Mesenchymal stem cell (in vitro differentiated cells and primary cell): ENCODE measurements around the gene DSN1.

ENCODE experiments used
- DNase-seq: peaks from one replicate; pipeline ENCODE4 v3.0.0-alpha.2; 2013
- H2AFZ ChIP-seq: one replicate; pipeline ENCODE4 v1.6.1; 2013; ENCODE audit warnings: low read depth, mild to moderate bottlenecking, control low read depth, inconsistent platforms, low read length, moderate library complexity
- H2AK5ac ChIP-seq: 2 replicates; pipeline ENCODE4 v1.6.1; 2013; ENCODE audit warnings: low read length, moderate library complexity, mild to moderate bottlenecking, inconsistent platforms; ENCODE audit not compliant: severe bottlenecking
- H2BK120ac ChIP-seq: one replicate; pipeline ENCODE4 v1.6.1; 2013; ENCODE audit warnings: low read depth, mild to moderate bottlenecking, inconsistent platforms, low read length, moderate library complexity
- H2BK12ac ChIP-seq, 2 experiments: one replicate each; pipeline ENCODE4 v1.6.1; 2013; ENCODE audit warnings: inconsistent platforms in 2 of 2, low read length in 2 of 2, mild to moderate bottlenecking in 2 of 2, moderate library complexity in 2 of 2, control low read depth in 1 of 2
- H2BK15ac ChIP-seq: one replicate; pipeline ENCODE4 v1.6.1; 2013; ENCODE audit warnings: mild to moderate bottlenecking, low read depth, inconsistent platforms; ENCODE audit not compliant: poor library complexity, severe bottlenecking
- H2BK5ac ChIP-seq: 2 replicates; pipeline ENCODE4 v1.6.1; 2013; ENCODE audit warnings: low read depth, mild to moderate bottlenecking, low read length, control low read depth, inconsistent platforms; ENCODE audit not compliant: poor library complexity, severe bottlenecking
- H3K14ac ChIP-seq, 2 experiments: one replicate each; pipeline ENCODE4 v1.6.1; 2013; ENCODE audit warnings: inconsistent platforms in 2 of 2, low read length in 2 of 2, control low read depth in 1 of 2, mild to moderate bottlenecking in 1 of 2, moderate library complexity in 1 of 2
- H3K18ac ChIP-seq, 2 experiments: one replicate each; pipeline ENCODE4 v1.6.1; 2013; ENCODE audit warnings: inconsistent platforms in 2 of 2, low read length in 2 of 2, control low read depth in 1 of 2, low read depth in 1 of 2, mild to moderate bottlenecking in 1 of 2
- H3K23ac ChIP-seq, 2 experiments: one replicate each; pipeline ENCODE4 v1.6.1; 2013; ENCODE audit warnings: inconsistent platforms in 2 of 2, low read length in 2 of 2, mild to moderate bottlenecking in 2 of 2, moderate library complexity in 2 of 2, control low read depth in 1 of 2
- H3K27ac ChIP-seq: 2 replicates; pipeline ENCODE4 v1.5.1; 2013; ENCODE audit warnings: mild to moderate bottlenecking, moderate library complexity, low read length, control low read depth, inconsistent platforms; ENCODE audit not compliant: poor library complexity, severe bottlenecking
- H3K27me3 ChIP-seq, 2 experiments: 2 replicates each; pipeline versions ENCODE4 v1.6.1 to v1.7.0; 2013; ENCODE audit warnings: low read length in 2 of 2, mild to moderate bottlenecking in 2 of 2, moderate library complexity in 2 of 2, control low read depth in 1 of 2, inconsistent platforms in 1 of 2; ENCODE audit not compliant: control insufficient read depth in 1 of 2, insufficient read depth in 1 of 2
- H3K36me3 ChIP-seq, 2 experiments: 2 replicates each; pipeline versions ENCODE4 v1.6.1 to v1.7.0; 2013; ENCODE audit warnings: low read length in 2 of 2, control low read depth in 1 of 2, inconsistent platforms in 1 of 2, low read depth in 1 of 2, mild to moderate bottlenecking in 1 of 2; ENCODE audit not compliant: insufficient read depth in 2 of 2, control insufficient read depth in 1 of 2
- H3K4ac ChIP-seq, 2 experiments: one replicate each; pipeline ENCODE4 v1.6.1; 2013; ENCODE audit warnings: inconsistent platforms in 2 of 2, low read length in 2 of 2, mild to moderate bottlenecking in 2 of 2, moderate library complexity in 2 of 2, control low read depth in 1 of 2, low read depth in 1 of 2
- H3K4me1 ChIP-seq: 2 replicates; pipeline ENCODE4 v1.6.1; 2013; ENCODE audit warnings: low read depth, low read length, control low read depth; ENCODE audit not compliant: control insufficient read depth, insufficient read depth
- H3K4me2 ChIP-seq: 2 replicates; pipeline ENCODE4 v1.6.1; 2013; ENCODE audit warnings: low read length, mild to moderate bottlenecking, inconsistent platforms; ENCODE audit not compliant: poor library complexity, severe bottlenecking
- H3K4me3 ChIP-seq, 2 experiments: 2 replicates each; pipeline versions ENCODE4 v1.5.1 to v1.7.0; 2013; ENCODE audit warnings: low read length in 2 of 2, mild to moderate bottlenecking in 2 of 2, control low read depth in 1 of 2, low read depth in 1 of 2; ENCODE audit not compliant: insufficient read depth in 1 of 2
- H3K79me1 ChIP-seq: replicated peaks from 2 replicates; pipeline ENCODE4 v1.6.1; 2013; ENCODE audit warnings: mild to moderate bottlenecking, control low read depth, low read length, inconsistent platforms; ENCODE audit not compliant: poor library complexity, severe bottlenecking
- H3K9ac ChIP-seq: 2 replicates; pipeline ENCODE4 v1.7.0; 2013; ENCODE audit warnings: mild to moderate bottlenecking, low read length, moderate library complexity
- H3K9me3 ChIP-seq: 2 replicates; pipeline ENCODE4 v1.7.0; 2013; ENCODE audit warnings: mild to moderate bottlenecking, low read length; ENCODE audit not compliant: control insufficient read depth
- H4K8ac ChIP-seq: one replicate; pipeline ENCODE4 v1.6.1; 2013; ENCODE audit warnings: inconsistent platforms, mild to moderate bottlenecking, low read length, moderate library complexity
- H4K91ac ChIP-seq: one replicate; pipeline ENCODE4 v1.6.1; 2013; ENCODE audit warnings: mild to moderate bottlenecking, low read length, inconsistent platforms
- WGBS: methylation state at CpG from one replicate; pipeline ENCODE4 v1.1.7; 2013; ENCODE audit warnings: mixed read lengths; 5-methylcytosine and 5-hydroxymethylcytosine counted together

DSN1 gene

GRCh38 chr20:36744764-36745191, 28.8 kb downstream of the DSN1 start:
- peak overlapping the region; percentile 82 for H3K9ac ChIP-seq
- no peak overlapping the region for H3K4ac ChIP-seq
- no peak for DNase-seq
- peak overlapping the region in 1 of 2 experiments; percentile 97 for H3K4me3 ChIP-seq
- no peak overlapping the region for H2BK5ac ChIP-seq
- 37% methylated on average over 4 of the region's 8 CpGs for WGBS
- peaks cover 16% of the 10 kb centered on the region for H3K79me1 ChIP-seq
- H3K4me1 ChIP-seq: peaks cover 7% of the 10 kb centered on the region
- no peak overlapping the region for H4K8ac ChIP-seq
- H3K14ac ChIP-seq: no peak overlapping the region
- no peak overlapping the region for H2BK120ac ChIP-seq
- no peaks in the 10 kb centered on the region for H3K36me3 ChIP-seq
- no peak overlapping the region for H3K27ac ChIP-seq
- H3K18ac ChIP-seq: no peak overlapping the region
- no peak overlapping the region for H2BK12ac ChIP-seq
- H3K27me3 ChIP-seq: no peaks in the 10 kb centered on the region
- no peak overlapping the region for H2AFZ ChIP-seq
- H3K23ac ChIP-seq: no peak overlapping the region
- peak overlapping the region; percentile 87 for H3K4me2 ChIP-seq
- no peaks in the 10 kb centered on the region for H3K9me3 ChIP-seq
- no peak overlapping the region for H2AK5ac ChIP-seq
- no peak overlapping the region for H2BK15ac ChIP-seq
- H4K91ac ChIP-seq: no peak overlapping the region

- no peak overlapping the region for H2BK120ac ChIP-seq
- H3K18ac ChIP-seq: no peak overlapping the region
- H2AK5ac ChIP-seq: no peak overlapping the region
- no peak overlapping the region for H4K91ac ChIP-seq
- no peak overlapping the region for H3K4ac ChIP-seq
- H3K9me3 ChIP-seq: no peaks in the 10 kb centered on the region
- no peak overlapping the region for H2BK5ac ChIP-seq
- peak overlapping the region; percentile 82 for H3K9ac ChIP-seq
- no peak overlapping the region for H3K14ac ChIP-seq
- H2BK12ac ChIP-seq: no peak overlapping the region
- H4K8ac ChIP-seq: no peak overlapping the region
- DNase-seq: no peak
- peak overlapping the region in 1 of 2 experiments; percentile 97 for H3K4me3 ChIP-seq
- H3K23ac ChIP-seq: no peak overlapping the region
- peaks cover 18% of the 10 kb centered on the region for H3K79me1 ChIP-seq
- H3K4me1 ChIP-seq: peaks cover 7% of the 10 kb centered on the region
- WGBS: 86% methylated on average over 3 of the region's 4 CpGs
- H3K27ac ChIP-seq: no peak overlapping the region
- H2BK15ac ChIP-seq: no peak overlapping the region
- H3K27me3 ChIP-seq: no peaks in the 10 kb centered on the region
- H2AFZ ChIP-seq: no peak overlapping the region
- H3K4me2 ChIP-seq: no peak overlapping the region
- no peaks in the 10 kb centered on the region for H3K36me3 ChIP-seq
These were observed 29.3 kb downstream of the DSN1 start for GRCh38 chr20:36744243-36744642.

GRCh38 chr20:36742558-36742957, 31.0 kb downstream of the DSN1 start:
- Histone ChIP-seq H2BK120ac (no peak overlapping the region), H2BK5ac (no peak overlapping the region), H3K18ac (no peak overlapping the region), H3K23ac (no peak overlapping the region), H3K14ac (no peak overlapping the region), H3K27ac (no peak overlapping the region), H3K9ac (no peak overlapping the region), H4K91ac (no peak overlapping the region), H2AFZ (no peak overlapping the region), H3K9me3 (no peaks in the 10 kb centered on the region), H4K8ac (no peak overlapping the region), H3K27me3 (no peaks in the 10 kb centered on the region), H2BK15ac (no peak overlapping the region), H3K36me3 (no peaks in the 10 kb centered on the region), H2AK5ac (no peak overlapping the region), H2BK12ac (no peak overlapping the region), H3K4ac (no peak overlapping the region), H3K4me3 (no peak overlapping the region), H3K79me1 (peaks cover 25% of the 10 kb centered on the region), H3K4me2 (no peak overlapping the region), H3K4me1 (peaks cover 7% of the 10 kb centered on the region)
- WGBS: no CpG with 5 or more reads among the region's 2 CpGs
- no peak for DNase-seq

- no peak overlapping the region for H2AK5ac ChIP-seq
- H3K4ac ChIP-seq: no peak overlapping the region
- H3K23ac ChIP-seq: no peak overlapping the region
- H3K4me1 ChIP-seq: peaks cover 6% of the 10 kb centered on the region
- no peak overlapping the region for H3K18ac ChIP-seq
- no peak overlapping the region for H4K91ac ChIP-seq
- no peak overlapping the region for H3K4me3 ChIP-seq
- no peaks in the 10 kb centered on the region for H3K9me3 ChIP-seq
- H3K27me3 ChIP-seq: no peaks in the 10 kb centered on the region
- no peak overlapping the region for H3K27ac ChIP-seq
- no peak overlapping the region for H4K8ac ChIP-seq
- H3K79me1 ChIP-seq: peaks cover 30% of the 10 kb centered on the region
- H2BK5ac ChIP-seq: no peak overlapping the region
- DNase-seq: no peak
- no peaks in the 10 kb centered on the region for H3K36me3 ChIP-seq
- no peak overlapping the region for H2BK12ac ChIP-seq
- no peak overlapping the region for H3K14ac ChIP-seq
- WGBS: 77% methylated on average over 4 of the region's 4 CpGs
- H3K9ac ChIP-seq: no peak overlapping the region
- no peak overlapping the region for H2AFZ ChIP-seq
- H3K4me2 ChIP-seq: no peak overlapping the region
- H2BK120ac ChIP-seq: no peak overlapping the region
- no peak overlapping the region for H2BK15ac ChIP-seq
These were observed 32.5 kb downstream of the DSN1 start for GRCh38 chr20:36741072-36741471.
